ENCODE results near the gene SP100. TPM values are rescaled to one million over a fixed set of nuclear protein-coding genes. Genes with fewer than 3 reads are reported as not detected.
"Not testable (repeated sequence)": the region's sequence is repeated elsewhere in the genome, so short reads cannot be mapped to it uniquely, and the experiment has no call there.

SP100 gene
- total RNA-seq (23.6 TPM), polyA plus RNA-seq (ENCODE audit: insufficient read depth in 1 of 8, insufficient read length in 8 of 8, low replicate concordance in 1 of 8) (10 to 100 TPM; 13.9 to 23.2 (median 17.6) TPM)
- long read RNA-seq, donor 1, result 0 reads
- long read RNA-seq, donor 2, partial matches to known transcripts, result 0 of 1 reads
- long read RNA-seq, donor 2, other reads (novel, unspliced or antisense), result 0 of 1 reads
- long read RNA-seq, donor 3, partial matches to known transcripts, result 0 of 3 reads
- long read RNA-seq, donor 3, other reads (novel, unspliced or antisense), result 0 of 3 reads
- long read RNA-seq, donor 4, partial matches to known transcripts, result 0 of 4 reads
- long read RNA-seq, donor 4, other reads (novel, unspliced or antisense), result 0 of 4 reads
- long read RNA-seq, donor 5, transcript SP100-204 (15 exons, 1,898 nt), result major isoform, 6 of 8 reads
- long read RNA-seq, donor 5, partial matches to known transcripts, result 0 of 8 reads
- long read RNA-seq, donor 5, other reads (novel, unspliced or antisense), result 0 of 8 reads
- long read RNA-seq, donor 6, partial matches to known transcripts, result 0 of 4 reads
- long read RNA-seq, donor 6, other reads (novel, unspliced or antisense), result 0 of 4 reads
- long read RNA-seq, donor 7, partial matches to known transcripts, result 0 of 2 reads
- long read RNA-seq, donor 7, other reads (novel, unspliced or antisense), result 0 of 2 reads
- long read RNA-seq, donor 8, partial matches to known transcripts, result 0 of 4 reads
- long read RNA-seq, donor 8, other reads (novel, unspliced or antisense), result 0 of 4 reads
- long read RNA-seq, donor 9, partial matches to known transcripts, result 0 of 3 reads
- long read RNA-seq, donor 9, other reads (novel, unspliced or antisense), result 0 of 3 reads
- long read RNA-seq, donor 10, partial matches to known transcripts, result 0 of 6 reads
- long read RNA-seq, donor 10, other reads (novel, unspliced or antisense), result 0 of 6 reads
- long read RNA-seq, donor 11, partial matches to known transcripts, result 0 of 1 reads
- long read RNA-seq, donor 11, other reads (novel, unspliced or antisense), result 0 of 1 reads

DNA sequence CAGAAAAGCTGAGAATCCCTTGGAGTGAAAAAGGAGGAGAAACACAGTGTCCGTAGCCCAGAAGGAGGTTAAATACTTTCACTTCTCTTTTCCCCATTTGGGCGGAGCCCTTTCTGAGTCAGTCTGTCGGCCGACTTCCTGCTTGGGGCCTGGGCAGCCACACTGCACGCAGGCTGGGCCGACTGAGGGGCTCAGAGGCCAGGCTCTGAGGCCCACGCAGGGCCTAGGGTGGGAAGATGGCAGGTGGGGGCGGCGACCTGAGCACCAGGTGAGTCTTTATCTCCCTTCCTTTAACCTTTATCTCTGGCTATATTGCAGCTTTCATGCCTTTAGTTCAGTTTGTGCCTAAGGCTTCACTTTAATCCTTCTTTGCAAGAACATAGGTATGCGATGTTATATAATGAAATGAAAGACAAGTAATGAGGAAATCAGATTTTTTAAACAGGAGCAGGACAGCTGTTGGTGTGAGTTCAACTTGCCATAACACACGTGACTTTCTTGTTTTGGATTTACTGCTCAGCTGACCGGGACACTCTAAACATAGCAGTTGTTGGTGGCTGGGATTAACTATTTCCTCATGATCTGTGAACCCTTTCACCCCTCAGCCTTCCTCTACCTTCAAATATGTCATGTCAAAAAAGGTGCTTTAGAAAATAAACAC, at the start of gene SP100:
TSS of gene SP100 (plus strand) at position 141 of the 661 bp plus-strand sequence. CDS start at position 237, 96 bp downstream.
- peak; percentile 94 for DNase-seq
- Histone ChIP-seq H3K27ac (ENCODE audit: low read length) (peak within 1 kb of the TSS; percentile 98), H3K27me3 (ENCODE audit: control insufficient read depth, insufficient read depth, low read length) (no peaks in the 10 kb centered on the region), H3K4me3 (ENCODE audit: low read length) (peak within 1 kb of the TSS; percentile 68), H3K4me1 (ENCODE audit: control insufficient read depth, insufficient read depth, low read length) (peaks cover 23% of the 10 kb centered on the region), H3K9me3 (replicated peaks; ENCODE audit: control insufficient read depth, low read depth, low read length) (no peaks in the 10 kb centered on the region), H3K36me3 (ENCODE audit: control insufficient read depth, insufficient read depth, low read length) (no peaks in the 10 kb centered on the region)
- no CpG with 5 or more reads among the region's 12 CpGs for WGBS (ENCODE audit: insufficient coverage)

DNA sequence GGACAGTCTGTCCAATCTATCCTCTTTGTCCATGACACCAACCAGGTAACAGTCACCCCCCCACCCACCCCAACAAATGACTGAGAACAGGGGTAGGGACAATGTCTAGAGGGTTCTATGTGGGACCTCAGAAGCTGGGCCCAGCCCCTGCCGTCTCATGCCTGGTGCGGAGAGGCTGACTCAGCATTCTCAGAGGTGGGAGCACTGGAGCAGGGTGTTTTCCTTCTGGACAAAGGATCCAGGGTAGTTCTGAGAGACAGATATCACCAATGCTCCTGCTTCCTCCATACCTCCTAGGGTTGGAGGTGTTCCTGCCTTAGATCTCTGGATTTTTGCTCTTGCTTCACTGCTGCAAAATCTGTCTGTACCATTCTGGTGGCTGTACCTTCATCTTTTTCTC, 33.9 kb upstream of the SP100 start:
- no peak for DNase-seq
- H3K4me1 ChIP-seq (ENCODE audit: control insufficient read depth, insufficient read depth, low read length), result no peaks in the 10 kb centered on the region
- WGBS (ENCODE audit: insufficient coverage), result 100% methylated on average over 1 of the region's 2 CpGs
- no peaks in the 10 kb centered on the region for H3K9me3 ChIP-seq (replicated peaks; ENCODE audit: control insufficient read depth, low read depth, low read length)
- H3K36me3 ChIP-seq (ENCODE audit: control insufficient read depth, insufficient read depth, low read length), result no peaks in the 10 kb centered on the region
- no peak overlapping the region for H3K27ac ChIP-seq (ENCODE audit: low read length)
- no peak overlapping the region for H3K4me3 ChIP-seq (ENCODE audit: low read length)
- H3K27me3 ChIP-seq (ENCODE audit: control insufficient read depth, insufficient read depth, low read length), result no peaks in the 10 kb centered on the region

DNA sequence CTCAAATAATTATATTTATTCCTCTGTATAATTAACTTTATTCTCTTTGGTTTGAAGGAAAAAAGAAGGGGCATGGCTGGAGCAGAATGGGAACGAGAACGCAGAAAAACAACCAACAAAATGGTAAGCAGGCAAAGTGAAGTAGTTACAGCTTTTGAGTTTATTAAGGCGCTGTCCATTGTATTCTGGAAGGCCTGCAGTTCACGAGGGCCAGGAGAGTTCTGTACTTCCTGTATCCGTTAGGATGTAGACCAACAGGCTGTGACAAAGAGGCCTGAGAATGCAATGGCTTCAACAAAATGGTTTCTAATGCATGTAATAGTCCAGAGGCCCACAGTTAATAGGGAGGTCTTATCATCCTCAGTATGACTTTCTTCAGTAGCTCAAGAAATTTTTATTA, 32.5 kb upstream of the SP100 start:
- Histone ChIP-seq H3K4me1 (ENCODE audit: control insufficient read depth, insufficient read depth, low read length) (no peaks in the 10 kb centered on the region), H3K9me3 (replicated peaks; ENCODE audit: control insufficient read depth, low read depth, low read length) (no peaks in the 10 kb centered on the region), H3K27ac (ENCODE audit: low read length) (no peak overlapping the region), H3K4me3 (ENCODE audit: low read length) (no peak overlapping the region), H3K36me3 (ENCODE audit: control insufficient read depth, insufficient read depth, low read length) (no peaks in the 10 kb centered on the region), H3K27me3 (ENCODE audit: control insufficient read depth, insufficient read depth, low read length) (no peaks in the 10 kb centered on the region)
- 60% methylated on average over 1 of the region's 5 CpGs for WGBS (ENCODE audit: insufficient coverage)
- no peak for DNase-seq

DNA sequence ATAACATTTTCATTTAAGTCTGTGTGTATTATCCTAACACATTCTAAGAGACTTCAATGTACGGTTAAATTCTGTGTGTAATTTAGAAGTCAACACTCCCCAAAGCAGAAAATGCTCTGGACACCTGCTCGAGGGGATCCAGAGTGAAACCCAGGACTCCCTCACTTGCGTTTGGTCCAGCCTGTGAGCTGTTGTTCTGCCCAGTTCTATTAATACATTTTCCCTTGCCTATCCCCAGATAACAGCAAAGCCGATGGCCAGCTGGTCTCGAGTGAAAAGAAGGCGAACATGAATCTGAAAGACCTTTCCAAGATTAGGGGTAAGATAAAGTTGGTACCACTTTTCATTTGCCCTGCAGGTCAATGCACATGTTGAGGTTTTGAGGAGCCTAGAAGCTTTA, 31.0 kb upstream of the SP100 start:
- DNase-seq, result no peak
- whole genome bisulfite sequencing (ENCODE audit: insufficient coverage), result 60% methylated on average over 1 of the region's 6 CpGs
- Histone ChIP-seq H3K4me3 (ENCODE audit: low read length) (no peak overlapping the region), H3K27ac (ENCODE audit: low read length) (no peak overlapping the region), H3K27me3 (ENCODE audit: control insufficient read depth, insufficient read depth, low read length) (no peaks in the 10 kb centered on the region), H3K4me1 (ENCODE audit: control insufficient read depth, insufficient read depth, low read length) (no peaks in the 10 kb centered on the region), H3K9me3 (replicated peaks; ENCODE audit: control insufficient read depth, low read depth, low read length) (no peaks in the 10 kb centered on the region), H3K36me3 (ENCODE audit: control insufficient read depth, insufficient read depth, low read length) (no peaks in the 10 kb centered on the region)

DNA sequence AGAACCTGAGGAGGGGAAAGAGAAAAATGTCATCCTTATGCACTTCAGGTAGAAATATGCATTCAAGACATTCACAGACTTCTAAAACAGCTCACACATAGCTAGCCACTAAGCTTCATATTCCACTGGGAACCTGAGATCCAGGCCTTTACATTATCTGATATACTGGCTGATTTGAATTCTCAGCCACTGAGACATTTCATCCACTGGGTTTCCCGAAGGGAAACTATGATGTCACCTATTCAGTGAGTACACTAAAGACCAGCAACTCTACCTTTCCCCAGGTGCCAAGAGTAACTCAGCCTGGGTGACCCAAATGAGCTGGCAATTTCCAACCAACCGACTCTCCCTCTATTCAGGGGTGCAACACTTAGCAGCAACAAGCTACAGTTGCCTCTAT, 21.7 kb upstream of the SP100 start:
- WGBS (ENCODE audit: insufficient coverage), result 56% methylated on average over 2 of the region's 2 CpGs
- peaks cover 2% of the 10 kb centered on the region for H3K36me3 ChIP-seq (ENCODE audit: control insufficient read depth, insufficient read depth, low read length)

DNA sequence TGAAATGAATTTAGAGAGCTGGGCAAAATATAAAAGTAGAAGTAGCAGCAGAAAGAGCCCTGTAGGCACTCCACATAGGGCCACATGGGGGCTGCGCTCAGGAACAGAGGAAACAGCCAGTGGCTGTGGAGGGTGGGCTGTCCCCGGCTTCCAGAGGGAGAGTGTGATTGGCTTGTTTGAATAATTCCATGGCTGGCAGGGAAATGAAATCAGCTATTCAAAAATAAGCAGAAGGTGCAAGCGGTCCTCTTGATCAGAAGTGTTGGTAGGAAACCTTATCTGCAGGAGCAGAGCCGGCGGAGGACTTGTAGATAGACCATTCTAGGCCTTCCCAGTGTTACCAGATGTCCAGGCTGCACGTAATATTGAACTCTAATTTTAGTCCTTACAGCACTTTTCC, 17.3 kb upstream of the SP100 start:
- H3K36me3 ChIP-seq (ENCODE audit: control insufficient read depth, insufficient read depth, low read length); H3K27me3 ChIP-seq (ENCODE audit: control insufficient read depth, insufficient read depth, low read length); H3K9me3 ChIP-seq (replicated peaks; ENCODE audit: control insufficient read depth, low read depth, low read length); H3K4me1 ChIP-seq (ENCODE audit: control insufficient read depth, insufficient read depth, low read length); H3K4me3 ChIP-seq (ENCODE audit: low read length); DNase-seq; H3K27ac ChIP-seq (ENCODE audit: low read length): not testable (repeated sequence)
- WGBS (ENCODE audit: insufficient coverage), result 94% methylated on average over 5 of the region's 6 CpGs

More for the DNA sequence above, 21.7 kb upstream of the SP100 start:
- Histone ChIP-seq H3K4me3 (ENCODE audit: low read length) (no peak overlapping the region), H3K9me3 (replicated peaks; ENCODE audit: control insufficient read depth, low read depth, low read length) (peaks cover 6% of the 10 kb centered on the region), H3K27ac (ENCODE audit: low read length) (no peak overlapping the region), H3K4me1 (ENCODE audit: control insufficient read depth, insufficient read depth, low read length) (no peaks in the 10 kb centered on the region), H3K27me3 (ENCODE audit: control insufficient read depth, insufficient read depth, low read length) (no peaks in the 10 kb centered on the region)
- DNase-seq, result no peak

DNA sequence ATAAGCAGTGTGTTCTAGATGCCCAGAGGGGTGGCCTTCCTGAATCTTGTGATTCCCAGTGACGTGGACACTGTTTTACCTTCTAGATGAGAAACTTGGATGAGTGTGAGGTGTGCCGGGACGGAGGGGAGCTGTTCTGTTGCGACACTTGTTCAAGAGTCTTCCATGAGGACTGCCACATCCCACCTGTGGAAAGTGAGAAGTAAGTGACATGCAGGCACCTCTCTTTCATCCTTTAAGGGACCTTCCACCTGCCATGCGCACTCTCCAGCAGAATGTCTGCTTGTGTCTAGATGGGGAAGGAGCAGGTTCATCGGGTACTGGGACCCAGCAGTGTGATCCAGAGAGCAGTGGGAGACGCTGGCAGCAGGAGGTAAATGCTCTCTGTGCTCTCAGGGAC, 16.0 kb upstream of the SP100 start:
- no peak overlapping the region for H3K27ac ChIP-seq (ENCODE audit: low read length)
- H3K36me3 ChIP-seq (ENCODE audit: control insufficient read depth, insufficient read depth, low read length), result no peaks in the 10 kb centered on the region
- no peaks in the 10 kb centered on the region for H3K27me3 ChIP-seq (ENCODE audit: control insufficient read depth, insufficient read depth, low read length)
- 88% methylated on average over 3 of the region's 7 CpGs for WGBS (ENCODE audit: insufficient coverage)
- no peak overlapping the region for H3K4me3 ChIP-seq (ENCODE audit: low read length)
- H3K9me3 ChIP-seq (replicated peaks; ENCODE audit: control insufficient read depth, low read depth, low read length), result peaks cover 6% of the 10 kb centered on the region
- DNase-seq, result no peak
- H3K4me1 ChIP-seq (ENCODE audit: control insufficient read depth, insufficient read depth, low read length), result no peaks in the 10 kb centered on the region

DNA sequence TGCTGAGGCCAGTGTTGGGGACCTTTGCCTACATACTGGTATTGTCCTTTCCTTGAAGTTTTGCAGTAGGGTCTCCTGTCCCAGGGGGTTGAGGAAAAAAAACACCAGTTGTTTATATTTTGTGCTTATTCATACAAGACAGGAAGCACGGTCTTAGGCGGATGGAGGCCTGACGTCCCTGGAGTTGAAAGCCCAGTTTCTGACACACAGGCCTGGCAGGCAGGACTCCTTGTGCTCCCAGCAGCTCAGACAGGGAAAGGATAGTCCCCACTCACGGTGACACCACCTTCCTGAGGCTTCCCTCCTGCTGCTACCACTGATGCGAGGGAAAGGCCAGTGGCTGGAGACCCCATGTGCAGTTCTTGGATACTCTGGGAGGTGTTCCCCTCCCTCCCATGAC, 15.5 kb upstream of the SP100 start:
- no peaks in the 10 kb centered on the region for H3K36me3 ChIP-seq (ENCODE audit: control insufficient read depth, insufficient read depth, low read length)
- peaks cover 6% of the 10 kb centered on the region for H3K9me3 ChIP-seq (replicated peaks; ENCODE audit: control insufficient read depth, low read depth, low read length)
- H3K27ac ChIP-seq (ENCODE audit: low read length), result no peak overlapping the region
- H3K4me3 ChIP-seq (ENCODE audit: low read length), result no peak overlapping the region
- no peak for DNase-seq
- no peaks in the 10 kb centered on the region for H3K27me3 ChIP-seq (ENCODE audit: control insufficient read depth, insufficient read depth, low read length)
- 46% methylated on average over 4 of the region's 5 CpGs for WGBS (ENCODE audit: insufficient coverage)
- no peaks in the 10 kb centered on the region for H3K4me1 ChIP-seq (ENCODE audit: control insufficient read depth, insufficient read depth, low read length)

DNA sequence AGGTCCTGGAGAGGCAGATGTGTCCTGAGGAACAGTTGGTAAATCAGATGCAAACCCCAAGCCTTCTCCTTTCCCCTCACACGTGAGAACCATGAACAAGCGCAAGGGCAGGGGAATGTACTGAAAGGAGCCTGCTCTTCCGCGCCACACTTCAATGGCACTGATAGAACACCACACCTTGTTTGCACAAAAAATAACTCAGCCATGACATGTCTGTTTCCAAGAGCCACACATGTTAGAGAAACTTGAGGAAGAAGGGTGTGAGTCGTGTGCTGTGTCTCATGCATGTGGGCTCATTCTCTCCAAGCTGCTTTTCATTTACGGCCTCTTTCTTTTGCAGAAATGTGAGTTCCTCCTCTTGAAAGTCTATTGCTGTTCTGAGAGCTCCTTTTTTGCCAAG, 15.0 kb upstream of the SP100 start:
- no CpG with 5 or more reads among the region's 6 CpGs for WGBS (ENCODE audit: insufficient coverage)
- not testable (repeated sequence) for H3K36me3 ChIP-seq (ENCODE audit: control insufficient read depth, insufficient read depth, low read length); H3K4me3 ChIP-seq (ENCODE audit: low read length); H3K9me3 ChIP-seq (replicated peaks; ENCODE audit: control insufficient read depth, low read depth, low read length); H3K27me3 ChIP-seq (ENCODE audit: control insufficient read depth, insufficient read depth, low read length); DNase-seq; H3K27ac ChIP-seq (ENCODE audit: low read length); H3K4me1 ChIP-seq (ENCODE audit: control insufficient read depth, insufficient read depth, low read length)

DNA sequence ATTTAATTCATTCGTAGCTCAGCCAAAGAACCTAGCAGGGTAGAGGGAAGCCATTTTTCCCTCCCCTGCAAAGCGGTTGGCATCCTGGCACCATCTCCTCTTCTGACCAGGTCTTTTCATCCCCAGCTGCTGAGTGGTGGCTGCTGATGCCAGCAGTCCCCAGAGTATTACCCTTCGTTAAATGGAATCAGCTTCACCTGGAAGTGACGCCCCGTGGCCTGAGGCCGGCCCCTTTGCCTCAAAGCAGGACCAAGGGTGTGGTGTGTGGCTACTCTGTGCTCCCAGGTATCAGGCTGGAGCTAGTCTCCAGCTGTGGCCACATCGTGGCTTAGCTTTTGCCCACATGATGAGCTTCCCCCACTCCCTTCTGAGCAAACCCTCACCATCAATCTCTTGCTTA, 12.3 kb upstream of the SP100 start:
- Histone ChIP-seq H3K27me3 (ENCODE audit: control insufficient read depth, insufficient read depth, low read length) (no peaks in the 10 kb centered on the region), H3K4me3 (ENCODE audit: low read length) (no peak overlapping the region), H3K27ac (ENCODE audit: low read length) (no peak overlapping the region), H3K4me1 (ENCODE audit: control insufficient read depth, insufficient read depth, low read length) (peaks cover 2% of the 10 kb centered on the region), H3K36me3 (ENCODE audit: control insufficient read depth, insufficient read depth, low read length) (no peaks in the 10 kb centered on the region), H3K9me3 (replicated peaks; ENCODE audit: control insufficient read depth, low read depth, low read length) (no peaks in the 10 kb centered on the region)
- 94% methylated on average over 5 of the region's 7 CpGs for whole genome bisulfite sequencing (ENCODE audit: insufficient coverage)
- no peak for DNase-seq
